ENCODE measurements around the gene SYNE1.
"Not testable (repeated sequence)": the region's sequence is repeated elsewhere in the genome, so short reads cannot be mapped to it uniquely, and the experiment has no call there.

The SYNE1 gene

DNA sequence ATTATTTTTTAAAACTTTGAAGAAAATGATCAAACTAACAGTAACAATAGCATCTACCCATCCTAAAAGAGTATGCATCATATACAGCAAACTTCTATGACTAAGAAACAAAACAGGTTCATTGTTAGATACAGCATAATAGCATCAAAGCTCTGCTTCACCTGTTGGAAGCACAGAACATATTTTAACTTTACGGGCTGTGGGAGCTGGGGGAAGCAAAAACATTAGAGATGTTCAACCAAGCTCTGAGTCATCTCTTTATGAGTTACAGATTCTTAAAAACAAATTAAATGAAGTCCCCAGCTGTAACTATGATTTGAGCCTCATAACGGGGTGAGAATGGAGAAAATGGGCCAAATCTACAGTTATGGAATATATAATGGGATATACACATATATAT lies 63.4 kb downstream of the SYNE1 start:
- H3K4me3 ChIP-seq (ENCODE audit: low read length) = no peak overlapping the region
- no peak for DNase-seq (ENCODE audit: low read depth, low spot score)

GRCh38 chr6:152572338-152573088 lies 64.6 kb downstream of the SYNE1 start:
- DNase-seq (ENCODE audit: low read depth, low spot score) = no peak
- H3K4me3 ChIP-seq (ENCODE audit: low read length) = no peak overlapping the region

- no peak for DNase-seq (ENCODE audit: low read depth, low spot score)
- H3K4me3 ChIP-seq (ENCODE audit: low read length) = no peak overlapping the region
These were observed 65.2 kb downstream of the SYNE1 start for GRCh38 chr6:152571943-152572337.

GRCh38 chr6:152571089-152571488 lies 66.1 kb downstream of the SYNE1 start:
- DNase-seq (ENCODE audit: low read depth, low spot score) = no peak
- no peak overlapping the region for H3K4me3 ChIP-seq (ENCODE audit: low read length)

DNA sequence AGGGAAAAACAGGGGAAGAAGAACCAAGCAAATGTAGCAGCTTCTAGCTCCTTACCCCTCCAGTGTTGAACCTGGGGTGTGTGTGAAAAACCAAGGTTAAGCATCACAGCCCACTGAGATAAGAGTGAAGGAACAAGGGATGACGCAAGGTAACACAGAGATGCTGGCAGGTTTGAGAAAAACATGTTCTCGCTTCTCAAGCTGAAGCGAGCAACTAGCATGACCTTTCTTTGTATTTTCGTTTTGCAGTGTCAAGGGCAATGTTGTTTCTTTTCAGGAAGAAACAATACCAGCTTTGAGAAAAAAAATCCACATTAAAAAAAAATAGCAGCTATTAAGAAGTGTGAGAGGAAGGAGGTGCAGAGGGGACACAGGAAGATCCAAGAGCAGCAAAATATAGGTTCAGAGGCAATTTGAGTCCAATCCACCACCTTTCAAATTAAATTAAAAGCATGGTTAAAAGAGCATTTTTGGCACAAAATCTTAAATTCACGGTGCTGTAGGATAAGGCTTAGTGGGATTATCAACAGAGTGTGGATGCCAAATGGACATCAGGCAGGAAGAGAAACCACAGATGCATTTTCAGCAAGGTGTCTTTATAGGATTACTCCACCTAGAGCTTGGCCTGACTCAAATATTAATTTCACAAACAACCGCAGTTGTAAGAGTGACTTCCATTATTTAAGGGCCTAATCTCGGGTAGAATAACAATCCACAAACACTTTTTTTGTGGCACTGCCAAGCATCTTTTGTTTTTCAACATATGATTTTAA lies 70.9 kb downstream of the SYNE1 start:
- no peak for DNase-seq (ENCODE audit: low read depth, low spot score)
- H3K4me3 ChIP-seq (ENCODE audit: low read length) = no peak overlapping the region

DNA sequence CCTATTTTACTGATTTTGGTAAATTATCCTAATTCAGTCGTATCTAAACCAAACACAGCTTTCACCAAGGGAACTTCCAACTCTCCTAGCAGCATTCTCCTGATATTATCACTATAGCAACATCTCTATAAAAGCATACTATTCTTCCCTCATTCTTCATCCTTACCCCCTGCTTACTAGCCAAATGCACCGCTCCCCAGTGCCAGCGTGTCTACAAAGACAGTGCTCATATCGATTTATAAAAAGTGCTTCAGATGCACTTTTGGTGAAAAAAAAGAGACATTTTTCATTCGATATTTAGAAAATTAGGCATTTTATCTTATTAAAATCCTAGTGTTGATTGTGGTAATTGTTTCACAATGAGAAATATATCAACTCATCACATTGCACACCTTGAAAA lies 74.0 kb downstream of the SYNE1 start:
- H3K4me3 ChIP-seq (ENCODE audit: low read length) = no peak overlapping the region
- no peak for DNase-seq (ENCODE audit: low read depth, low spot score)

DNA sequence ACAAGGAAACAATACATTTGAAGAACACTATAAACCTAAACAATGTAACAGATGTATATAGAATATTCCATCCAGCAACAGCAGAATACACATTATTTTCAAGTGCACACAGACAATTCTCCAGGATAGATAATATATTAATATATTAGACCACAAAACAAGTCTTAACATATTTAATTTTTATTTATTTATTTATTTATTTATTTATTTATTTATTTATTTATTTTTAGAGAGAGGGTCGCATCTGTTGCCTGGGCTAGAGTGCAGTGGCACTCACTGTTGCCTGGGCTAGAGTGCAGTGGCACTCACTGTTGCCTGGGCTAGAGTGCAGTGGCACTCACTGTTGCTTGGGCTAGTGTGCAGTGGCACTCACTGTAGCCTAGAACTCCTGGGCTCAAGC lies 78.4 kb downstream of the SYNE1 start:
- not testable (repeated sequence) for H3K4me3 ChIP-seq (ENCODE audit: low read length); DNase-seq (ENCODE audit: low read depth, low spot score)

DNA sequence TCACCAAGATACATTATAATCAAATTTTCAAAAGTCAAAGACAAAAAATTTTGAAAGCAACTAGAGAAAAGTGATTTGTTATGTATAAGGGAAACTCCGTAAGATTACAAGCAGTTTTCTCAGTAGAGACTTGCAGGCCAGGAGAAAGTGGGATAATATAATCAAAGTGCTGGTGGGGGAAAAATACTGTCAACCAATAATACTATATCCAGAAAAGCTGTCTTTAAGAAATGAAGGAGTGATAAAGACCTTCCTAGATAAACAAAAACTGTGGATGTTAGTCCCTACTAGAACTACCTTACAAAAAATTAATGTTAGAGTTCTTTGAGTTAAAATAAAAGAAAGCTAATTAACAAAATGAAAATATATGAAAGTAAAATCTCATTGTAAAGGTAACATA lies 79.7 kb downstream of the SYNE1 start:
- DNase-seq (ENCODE audit: low read depth, low spot score) = no peak
- H3K4me3 ChIP-seq (ENCODE audit: low read length) = no peak overlapping the region

- H3K4me3 ChIP-seq (ENCODE audit: low read length) = no peak overlapping the region
- DNase-seq (ENCODE audit: low read depth, low spot score) = no peak
These were observed 82.3 kb downstream of the SYNE1 start for GRCh38 chr6:152554851-152555250.

- DNase-seq (ENCODE audit: low read depth, low spot score) = peak; percentile 38
- H3K4me3 ChIP-seq (ENCODE audit: low read length) = no peak overlapping the region
These were observed 84.4 kb downstream of the SYNE1 start for GRCh38 chr6:152552616-152553209.

GRCh38 chr6:152543519-152543918 lies 93.6 kb downstream of the SYNE1 start:
- H3K4me3 ChIP-seq (ENCODE audit: low read length) = no peak overlapping the region
- DNase-seq (ENCODE audit: low read depth, low spot score) = no peak

GRCh38 chr6:152540381-152540780 lies 96.8 kb downstream of the SYNE1 start:
- DNase-seq (ENCODE audit: low read depth, low spot score) = no peak
- no peak overlapping the region for H3K4me3 ChIP-seq (ENCODE audit: low read length)

DNA sequence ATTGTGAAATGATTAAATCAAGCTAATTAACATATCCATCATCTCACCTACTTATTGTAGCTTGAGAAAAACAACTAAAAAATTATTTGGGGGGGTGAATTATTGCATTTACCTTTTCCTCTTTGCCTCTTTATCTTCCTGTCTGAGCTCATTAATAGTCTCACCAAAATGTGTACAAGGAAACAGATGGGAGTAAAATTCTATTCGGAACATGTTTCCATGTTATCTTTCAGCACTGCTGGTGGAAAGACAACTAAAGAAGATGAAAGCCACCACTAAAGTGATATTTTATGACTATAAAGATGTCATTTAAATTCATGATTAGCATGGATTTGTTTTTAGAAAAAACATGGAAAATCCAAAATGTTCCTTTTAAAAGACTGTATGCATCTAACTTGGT lies 102.6 kb downstream of the SYNE1 start:
- no peak overlapping the region for H3K4me3 ChIP-seq (ENCODE audit: low read length)
- no peak for DNase-seq (ENCODE audit: low read depth, low spot score)

DNA sequence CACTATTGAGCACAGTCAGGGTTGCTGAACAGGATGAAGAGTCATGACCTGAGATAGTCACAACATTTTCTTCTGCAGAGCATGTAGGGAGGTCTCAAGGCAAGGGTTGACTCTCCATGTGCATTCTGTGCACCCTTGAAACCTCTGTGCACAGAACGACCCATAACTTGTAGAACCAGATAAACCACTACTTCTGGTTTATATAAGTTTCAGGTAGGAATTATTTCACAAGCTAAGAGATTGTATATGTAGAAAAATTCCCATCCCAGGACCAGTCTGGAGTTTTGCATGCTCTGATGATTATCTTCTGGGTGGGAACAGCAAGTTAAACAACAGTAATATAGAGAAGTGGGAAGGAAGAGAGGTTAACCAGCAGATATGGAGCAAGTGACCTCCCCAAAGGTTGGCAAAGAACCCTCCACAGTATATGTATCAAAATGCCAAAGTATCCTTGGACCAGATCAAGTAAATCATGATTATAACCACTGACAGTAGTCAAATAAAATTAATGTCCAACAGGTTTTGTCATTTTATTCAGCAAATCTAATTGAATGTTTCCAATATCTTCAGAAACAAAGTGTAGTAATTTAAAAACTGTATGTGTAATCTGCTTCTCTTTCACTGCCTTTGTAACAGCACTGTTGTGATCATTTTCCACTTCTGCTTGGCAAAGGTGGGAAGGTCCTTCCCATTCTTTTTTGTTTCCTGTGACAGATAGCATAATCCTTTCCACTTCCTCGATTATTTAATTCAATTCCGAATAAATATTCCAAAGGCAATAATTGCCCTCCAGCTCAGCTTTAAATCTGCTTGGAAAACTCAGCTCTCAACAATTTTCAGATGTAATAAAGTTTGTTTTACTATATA lies 104.4 kb downstream of the SYNE1 start:
- H3K4me3 ChIP-seq (ENCODE audit: low read length) = no peak overlapping the region
- DNase-seq (ENCODE audit: low read depth, low spot score) = no peak

DNA sequence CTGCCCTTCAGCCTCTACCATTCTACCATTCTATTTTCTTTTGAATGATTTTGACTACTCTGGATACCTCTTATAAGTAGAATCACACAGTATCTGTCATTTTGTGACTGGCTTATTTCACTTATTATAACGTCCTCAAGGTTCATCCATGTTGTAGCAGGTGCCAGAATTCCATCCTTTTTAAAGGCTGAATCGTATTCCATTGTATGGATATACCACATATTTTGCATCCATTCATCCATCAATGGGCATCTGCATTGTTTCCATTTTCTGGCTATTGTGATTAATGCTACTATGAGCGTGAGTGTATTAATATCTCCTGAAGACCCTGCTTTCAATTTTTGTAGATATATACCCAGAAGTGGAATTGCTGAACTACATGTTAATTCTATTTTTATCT lies 105.5 kb downstream of the SYNE1 start:
- no peak for DNase-seq (ENCODE audit: low read depth, low spot score)
- H3K4me3 ChIP-seq (ENCODE audit: low read length) = no peak overlapping the region

DNA sequence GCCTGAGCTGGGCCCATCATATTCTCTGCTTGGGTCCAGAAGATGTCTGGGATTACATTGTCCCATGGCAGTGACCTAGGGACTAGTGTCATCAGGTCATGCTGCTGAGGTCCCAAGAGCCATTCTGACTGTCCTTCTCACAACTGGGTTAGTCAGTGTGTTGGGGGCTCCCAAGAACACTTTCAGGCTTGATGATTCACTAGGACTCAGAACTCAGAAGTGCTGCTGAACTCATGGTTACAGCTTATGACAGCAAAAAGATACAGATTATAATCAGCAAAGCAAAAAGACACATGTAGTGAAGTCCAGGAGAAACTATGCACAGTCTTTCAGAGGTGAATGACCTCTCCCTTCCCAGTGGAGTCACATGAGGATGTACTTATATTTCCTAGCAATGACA lies 107.8 kb downstream of the SYNE1 start:
- H3K4me3 ChIP-seq (ENCODE audit: low read length) = no peak overlapping the region
- no peak for DNase-seq (ENCODE audit: low read depth, low spot score)

DNA sequence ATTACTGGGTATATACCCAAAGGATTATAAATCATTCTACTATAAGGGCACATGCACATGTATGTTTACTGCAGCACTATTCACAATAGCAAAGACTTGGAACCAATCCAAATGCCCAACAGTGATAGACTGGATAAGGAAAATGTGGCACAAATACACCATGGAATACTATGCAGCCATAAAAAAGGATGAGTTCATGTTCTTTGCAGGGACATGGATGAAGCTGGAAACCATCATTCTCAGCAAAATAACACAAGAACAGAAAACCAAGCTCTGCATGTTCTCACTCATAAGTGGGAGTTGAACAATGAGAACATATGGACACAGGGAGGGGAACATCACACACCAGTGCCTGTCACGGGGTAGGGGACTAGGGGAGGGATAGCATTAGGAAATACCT lies 123.0 kb downstream of the SYNE1 start:
- DNase-seq (ENCODE audit: low read depth, low spot score); H3K4me3 ChIP-seq (ENCODE audit: low read length): not testable (repeated sequence)

- no peak overlapping the region for H3K4me3 ChIP-seq (ENCODE audit: low read length)
- no peak for DNase-seq (ENCODE audit: low read depth, low spot score)
These were observed 127.2 kb downstream of the SYNE1 start for GRCh38 chr6:152509916-152510315.

DNA sequence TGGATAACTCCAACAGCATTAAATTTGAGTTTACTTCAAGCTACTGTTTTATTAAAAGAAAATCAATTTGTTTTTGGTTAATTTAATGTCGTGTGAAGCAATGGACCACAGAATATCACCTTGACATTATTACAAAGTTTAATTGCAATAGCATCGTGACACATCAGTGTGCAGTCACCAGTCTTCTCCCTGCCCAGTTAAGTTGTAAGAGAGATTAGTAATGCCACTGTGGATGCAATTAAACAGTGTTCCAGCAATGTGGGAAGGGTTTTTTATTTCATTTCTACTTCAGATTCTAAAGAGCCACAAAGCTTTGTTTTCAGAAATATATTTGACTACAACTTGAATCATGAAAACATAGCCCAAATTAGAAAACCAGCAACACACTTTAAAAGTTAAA lies 128.7 kb downstream of the SYNE1 start:
- no peak for DNase-seq (ENCODE audit: low read depth, low spot score)
- H3K4me3 ChIP-seq (ENCODE audit: low read length) = no peak overlapping the region

All from Jurkat, Clone E6-1 (cell line).